ENCODE results near the gene GALT. TPM values are rescaled to one million over a fixed set of nuclear protein-coding genes. Genes with fewer than 3 reads are reported as not detected.

GALT gene
- total RNA-seq, 1 donor from 2014 or later = 34.4 TPM

- no peak for DNase-seq (ENCODE audit: low read depth)
- Histone ChIP-seq H3K27me3 (ENCODE audit: control insufficient read depth, insufficient read depth, low read length) (peaks cover 5% of the 10 kb centered on the region), H3K36me3 (ENCODE audit: control insufficient read depth, insufficient read depth, low read length) (no peaks in the 10 kb centered on the region), H3K4me3 (ENCODE audit: low read depth, low read length) (no peak overlapping the region)
- TF ChIP-seq CTCF (IDR thresholded peaks at IDR 0.05; ENCODE audit: insufficient read depth, low read length, poor library complexity, severe bottlenecking) = no peak
These were observed 48.3 kb downstream of the GALT start for GRCh38 chr9:34694811-34695210.

Other genes with a start within 250 kb of the GALT start
- 14.7 and 16.8 TPM in 2 replicates for gene FAM219A, start 188.1 kb upstream of the GALT start, total RNA-seq
- not detected in 2 replicates for gene DNAI1, start 187.9 kb upstream of the GALT start, total RNA-seq
- gene ENHO, start 123.7 kb upstream of the GALT start, total RNA-seq = 1.5 TPM in 1 of 2 replicates, not detected in the other
- 0.27 and 1.1 TPM in 2 replicates for gene CNTFR, start 57.0 kb upstream of the GALT start, total RNA-seq
- gene RPP25L, start 34.6 kb upstream of the GALT start, total RNA-seq = 31.5 and 34.0 TPM in 2 replicates
- 92.7 and 128 TPM in 2 replicates for gene DCTN3, start 26.2 kb upstream of the GALT start, total RNA-seq
- 0.48 and 1.0 TPM in 2 replicates for gene ARID3C, start 17.6 kb upstream of the GALT start, total RNA-seq
- gene SIGMAR1, start 8.9 kb upstream of the GALT start, total RNA-seq = 121 and 129 TPM in 2 replicates
- 5.9 and 11.6 TPM in 2 replicates for gene IL11RA, start 5.5 kb downstream of the GALT start, total RNA-seq
- gene CCL27, start 16.0 kb downstream of the GALT start, total RNA-seq = not detected in 2 replicates
- gene CCL19, start 44.6 kb downstream of the GALT start, total RNA-seq = not detected in 2 replicates
- gene CCL21, start 63.5 kb downstream of the GALT start, total RNA-seq = not detected in 2 replicates

All from kidney epithelial cell (primary cell).